NCI-H524 (cell line): Measurements from ENCODE around the gene UTP14C.
"Not testable (repeated sequence)": the region's sequence is repeated elsewhere in the genome, so short reads cannot be mapped to it uniquely, and the experiment has no call there.

Experiments used
- DNase-seq, 2 experiments: peaks; one replicate each; lab custom pipeline; 2025; lab: John Stamatoyannopoulos, UW

UTP14C gene

GRCh38 chr13:52002361-52002760, 22.1 kb upstream of the UTP14C start:
- no peak for DNase-seq

DNA sequence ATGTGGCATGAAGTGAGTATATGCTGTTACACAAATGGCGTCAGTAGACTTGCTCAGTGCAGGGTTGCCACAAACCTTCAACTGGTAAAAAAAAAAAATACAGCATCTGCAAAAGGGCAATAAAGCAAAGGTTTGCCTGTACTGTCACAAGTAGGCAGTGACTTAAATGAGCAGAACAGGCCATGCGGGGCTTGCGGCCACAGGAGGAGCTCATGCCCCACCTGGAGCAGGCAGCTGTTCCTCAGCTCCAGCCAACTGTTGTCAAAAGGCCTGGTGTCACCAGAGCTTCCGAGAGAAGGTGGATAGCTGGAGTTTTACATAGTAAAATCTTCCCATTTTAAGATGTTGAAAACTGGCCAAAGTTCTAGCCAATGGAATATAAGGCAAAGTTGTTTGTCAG, 20.9 kb upstream of the UTP14C start:
- peak; percentile 77 to 89 for DNase-seq

DNA sequence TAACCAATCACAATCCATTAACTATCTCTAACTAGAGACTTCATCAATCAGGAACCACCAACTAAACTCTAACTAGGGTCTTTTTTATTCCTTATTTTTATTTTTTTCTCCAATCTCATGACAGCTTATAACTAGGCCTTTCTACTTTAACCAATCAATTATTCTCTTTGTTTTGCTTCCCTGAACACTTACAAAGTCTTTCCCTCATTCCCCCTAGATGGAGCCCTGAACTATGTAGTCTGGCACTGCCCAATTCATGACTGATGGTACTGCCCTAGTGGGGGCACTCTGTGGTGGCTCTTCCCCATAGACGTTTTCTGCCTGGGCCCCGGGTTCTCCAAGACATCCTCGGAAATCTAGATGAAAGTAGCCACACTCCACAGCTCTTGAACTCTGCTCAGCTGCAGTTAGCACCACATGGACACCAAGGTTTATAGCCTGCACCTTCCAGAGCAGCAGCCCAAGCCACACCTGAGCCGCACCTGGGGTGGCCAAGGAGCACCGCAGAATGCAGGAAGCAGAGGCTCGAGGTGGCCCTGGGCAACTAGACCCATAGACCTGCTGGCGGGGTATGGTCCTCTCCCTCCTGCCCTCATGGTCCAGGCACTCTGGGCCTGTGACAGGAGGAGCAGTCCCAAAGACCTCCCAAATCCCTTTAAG, 19.9 kb upstream of the UTP14C start:
- DNase-seq: peak in 1 of 2 experiments; percentile 19

DNA sequence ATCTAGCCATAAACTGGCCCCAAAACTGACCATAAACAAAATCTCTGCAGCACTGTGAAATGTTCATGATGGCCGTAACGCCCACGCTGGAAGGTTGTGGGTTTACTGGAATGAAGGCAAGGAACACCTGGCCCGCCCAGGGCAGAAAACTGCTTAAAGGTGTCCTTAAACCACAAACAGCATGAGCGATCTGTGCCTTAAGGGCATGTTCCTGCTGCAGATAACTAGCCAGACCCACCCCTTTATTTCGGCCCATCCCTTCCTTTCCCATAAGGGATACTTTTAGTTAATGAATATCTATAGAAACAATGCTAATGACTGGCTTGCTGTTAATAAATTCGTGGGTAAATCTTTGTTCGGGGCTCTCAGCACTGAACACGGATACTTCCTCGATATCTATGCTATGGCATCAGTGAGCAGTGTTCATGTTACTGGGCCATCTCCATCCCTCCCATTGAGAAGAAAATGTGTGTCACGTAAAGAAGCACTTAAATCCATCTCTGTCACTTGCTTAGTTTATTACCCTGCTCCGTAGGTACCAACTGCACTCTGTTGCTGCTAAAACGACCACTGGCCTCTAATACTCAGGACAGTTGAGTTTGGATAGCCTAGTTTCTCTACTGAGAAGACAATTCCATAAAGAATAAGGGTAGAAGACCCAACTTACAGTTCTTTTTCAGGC, 18.5 kb upstream of the UTP14C start:
- no peak for DNase-seq

DNA sequence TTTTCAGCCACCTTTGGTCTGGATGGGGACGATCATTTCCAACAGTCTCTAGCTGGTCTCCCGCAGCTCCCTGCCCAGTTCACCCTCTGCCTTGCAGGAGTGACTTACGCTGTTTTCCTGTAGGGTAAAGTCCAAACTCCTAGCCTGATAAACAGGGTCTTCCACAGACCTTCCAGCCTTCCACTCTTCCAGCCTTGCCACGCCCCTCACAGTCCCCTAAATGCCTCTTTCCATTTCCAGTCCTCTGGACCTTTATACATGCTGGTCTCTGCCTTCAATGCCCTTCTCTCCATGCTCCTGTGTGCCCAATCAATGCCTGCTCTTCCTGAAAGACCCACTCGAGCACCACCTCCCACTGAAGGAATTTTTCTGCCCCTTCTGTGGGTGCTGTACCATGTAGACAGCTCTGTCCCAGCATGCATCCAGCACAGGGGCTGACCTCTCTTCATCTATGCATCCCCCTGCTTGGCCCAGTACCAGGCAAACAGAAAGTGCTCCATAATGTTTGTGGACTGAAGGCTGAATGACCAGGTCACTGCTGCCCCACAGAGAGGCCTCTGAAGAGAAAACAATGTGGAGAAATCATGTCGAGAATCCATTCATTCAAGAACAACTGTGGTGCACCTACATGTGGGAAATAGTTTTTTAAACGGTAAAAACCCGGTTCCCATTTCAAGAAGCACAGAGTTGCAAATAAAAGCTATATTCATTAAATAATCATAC, 17.8 kb upstream of the UTP14C start:
- DNase-seq: no peak

DNA sequence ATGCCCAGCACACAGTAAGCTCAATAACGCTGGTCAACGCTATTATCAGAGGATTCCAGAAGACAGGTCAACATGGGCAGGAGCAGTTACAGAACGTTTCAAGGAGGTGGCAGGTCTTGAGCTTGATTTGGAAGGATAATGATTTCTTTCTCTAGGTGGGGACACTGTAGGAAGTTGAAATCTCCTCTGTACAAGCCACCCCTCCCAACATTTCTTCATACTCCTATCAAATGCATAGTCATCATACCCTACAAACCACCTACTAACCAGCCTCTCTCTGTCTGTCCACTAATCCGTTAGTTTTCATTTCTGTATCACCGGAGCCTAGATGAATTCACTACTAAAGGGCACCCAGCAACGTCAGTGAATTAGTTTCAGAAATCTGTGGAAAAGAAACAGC, 14.5 kb upstream of the UTP14C start:
- DNase-seq: no peak

- DNase-seq: peak; percentile 23 to 41
Observed at GRCh38 chr13:52010890-52011631, 13.4 kb upstream of the UTP14C start, which contains the start of gene ATP7B. ATP7B (minus strand) TSS chr13:52011450; CDS start chr13:52011337, 113 bp downstream.

GRCh38 chr13:52011632-52012511, 12.6 kb upstream of the UTP14C start, which contains the start of gene ALG11:
ALG11 (plus strand) TSS chr13:52012398; CDS start chr13:52012419, 21 bp downstream.
- peak; percentile 95 to 98 for DNase-seq

GRCh38 chr13:52012512-52012836, 12.0 kb upstream of the UTP14C start:
- DNase-seq: no peak

DNA sequence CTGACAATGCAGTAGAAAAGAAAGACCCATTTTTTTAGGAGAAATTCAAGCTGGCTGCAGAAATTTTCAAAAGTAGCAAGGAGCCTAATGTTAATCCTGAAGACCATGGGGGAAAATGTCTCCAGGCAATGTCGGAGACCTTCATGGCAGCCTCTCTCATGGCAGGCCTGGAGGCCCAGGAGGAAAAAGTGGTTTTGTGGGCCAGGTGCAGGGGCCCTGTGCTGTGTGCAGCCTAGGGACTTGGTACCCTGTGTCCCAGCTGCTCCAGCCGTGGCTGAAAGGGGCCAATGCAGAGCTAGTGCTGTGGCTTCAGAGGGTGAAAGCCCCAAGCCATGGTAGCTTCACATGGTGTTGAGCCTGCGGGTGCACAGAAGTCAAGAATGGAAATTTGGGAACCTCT, 8.2 kb upstream of the UTP14C start:
- DNase-seq: no peak

DNA sequence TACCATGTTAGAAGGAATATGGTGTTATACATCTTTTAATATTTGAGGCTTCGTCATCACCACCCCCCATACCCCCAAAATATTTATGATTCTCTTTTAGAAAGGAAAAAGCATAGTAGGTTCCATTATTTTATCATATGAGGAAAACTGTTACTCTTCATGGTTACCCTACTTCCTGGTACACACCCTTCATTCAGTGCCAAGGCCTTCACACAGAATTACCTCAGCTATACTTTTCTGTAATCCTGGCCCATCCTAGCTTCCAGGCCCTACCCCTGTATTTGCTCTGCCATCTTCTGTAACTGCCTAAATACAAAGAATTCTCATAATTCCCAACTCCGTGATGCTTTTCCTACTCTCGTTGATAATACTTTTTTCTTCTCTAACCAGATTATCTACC, 4.3 kb upstream of the UTP14C start:
- no peak for DNase-seq

DNA sequence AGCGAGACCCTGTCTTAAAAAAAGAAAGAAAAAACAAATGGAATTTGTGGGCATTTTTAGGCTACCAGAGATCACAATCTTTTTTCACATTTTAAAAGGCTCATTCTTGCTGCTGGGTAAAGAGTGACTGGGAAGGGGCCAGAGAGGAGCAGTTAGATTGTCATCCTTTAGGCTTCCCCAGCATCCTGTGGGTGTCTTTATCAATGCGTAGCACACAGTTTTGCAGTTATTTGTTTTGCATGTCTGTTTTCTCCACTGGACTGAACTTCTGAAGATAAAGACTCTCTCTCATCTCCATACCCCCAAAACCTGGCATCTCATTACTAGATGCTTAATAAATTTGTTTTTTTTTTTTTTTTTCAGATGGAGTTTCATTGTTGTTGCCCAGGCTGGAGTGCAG, 2.1 kb upstream of the UTP14C start:
- DNase-seq: no peak

DNA sequence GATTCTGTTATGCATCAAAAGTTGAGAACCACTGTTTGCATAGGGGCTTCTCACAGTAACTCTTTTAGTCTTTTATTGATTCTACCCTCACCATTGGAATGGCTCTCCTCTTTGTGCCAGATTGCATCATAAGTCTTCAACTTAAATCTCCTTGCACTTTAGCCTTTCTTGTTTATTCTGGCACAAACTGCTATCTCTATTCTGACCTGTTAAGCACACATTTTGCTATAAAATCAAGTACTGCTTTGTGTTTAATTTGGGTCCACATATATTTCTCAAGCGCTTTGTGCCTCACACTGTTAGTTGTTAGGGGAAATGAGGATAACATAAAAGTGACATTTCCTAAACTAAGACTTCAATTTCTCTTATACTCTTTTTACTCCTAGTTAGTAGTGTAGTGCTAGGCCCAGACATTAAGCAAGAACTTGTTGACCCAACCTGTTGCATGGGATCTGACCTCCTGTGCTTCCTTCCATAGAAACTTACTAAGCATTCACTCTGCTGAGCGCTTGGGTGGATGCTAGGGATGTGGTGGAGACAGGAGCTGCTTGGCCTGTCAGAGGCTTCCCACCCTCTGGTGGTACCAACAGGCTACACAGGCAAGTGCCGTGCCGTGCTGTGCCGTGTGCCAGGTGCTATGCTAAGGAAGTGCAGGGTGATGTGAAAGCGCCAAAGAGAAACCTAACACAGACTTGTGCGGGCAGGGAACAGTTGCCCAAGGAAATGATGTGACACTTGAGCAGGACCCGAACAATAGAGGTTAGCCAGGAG, 1.2 kb downstream of the UTP14C start:
- DNase-seq: no peak

- DNase-seq: no peak
Observed at GRCh38 chr13:52026246-52026626, 1.7 kb downstream of the UTP14C start.

DNA sequence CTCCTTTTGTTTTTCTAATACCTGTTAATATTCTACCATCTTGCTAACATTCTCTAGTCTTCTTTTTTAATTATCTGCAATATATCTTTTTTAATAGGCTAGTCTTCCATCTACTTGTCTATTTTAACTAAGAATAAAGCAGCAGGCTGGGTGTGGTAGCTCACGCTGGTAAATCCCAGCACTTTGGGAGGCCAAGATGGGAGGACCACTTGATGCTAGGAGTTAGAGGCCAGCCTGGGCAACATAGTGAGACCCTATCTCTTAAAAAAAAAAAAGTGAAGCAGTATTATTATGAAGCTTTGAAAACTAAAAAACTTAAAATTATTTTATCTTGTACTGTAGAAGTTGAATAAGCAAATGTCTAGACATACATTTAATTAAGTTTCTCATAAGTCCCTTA, 3.3 kb downstream of the UTP14C start:
- DNase-seq: no peak

GRCh38 chr13:52029569-52029968, 5.1 kb downstream of the UTP14C start:
- no peak for DNase-seq

DNA sequence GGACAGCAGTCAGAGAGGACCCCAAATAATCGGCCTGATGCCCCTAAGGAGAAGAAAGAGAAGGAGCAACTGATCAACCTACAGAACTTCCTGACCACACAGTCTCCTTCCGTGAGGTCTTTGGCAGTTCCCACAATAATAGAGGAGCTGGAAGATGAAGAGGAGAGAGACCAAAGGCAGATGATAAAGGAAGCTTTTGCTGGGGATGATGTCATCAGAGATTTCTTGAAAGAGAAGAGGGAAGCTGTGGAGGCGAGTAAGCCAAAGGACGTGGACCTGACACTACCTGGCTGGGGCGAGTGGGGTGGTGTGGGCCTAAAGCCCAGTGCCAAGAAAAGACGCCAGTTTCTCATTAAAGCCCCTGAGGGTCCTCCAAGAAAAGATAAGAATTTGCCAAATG, 5.9 kb downstream of the UTP14C start:
- DNase-seq: not testable (repeated sequence)

DNA sequence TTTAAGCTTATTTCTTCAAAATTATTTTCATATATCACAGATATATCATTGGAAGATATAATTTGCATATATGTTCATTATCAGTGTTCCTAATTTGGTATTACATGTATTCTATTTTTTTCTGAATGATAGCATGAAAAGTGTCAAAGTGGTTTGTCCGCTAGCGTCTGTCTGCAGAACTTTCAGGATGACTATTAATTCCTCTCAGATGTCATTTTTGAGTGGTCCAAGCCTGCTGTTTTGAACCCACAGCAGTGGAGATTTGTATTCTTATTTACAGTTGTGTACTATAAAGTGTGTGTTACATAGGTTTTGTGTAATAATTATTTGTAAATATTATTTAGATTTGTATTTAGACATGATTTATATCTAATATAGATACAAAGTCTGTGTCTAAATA, 8.5 kb downstream of the UTP14C start:
- no peak for DNase-seq

DNA sequence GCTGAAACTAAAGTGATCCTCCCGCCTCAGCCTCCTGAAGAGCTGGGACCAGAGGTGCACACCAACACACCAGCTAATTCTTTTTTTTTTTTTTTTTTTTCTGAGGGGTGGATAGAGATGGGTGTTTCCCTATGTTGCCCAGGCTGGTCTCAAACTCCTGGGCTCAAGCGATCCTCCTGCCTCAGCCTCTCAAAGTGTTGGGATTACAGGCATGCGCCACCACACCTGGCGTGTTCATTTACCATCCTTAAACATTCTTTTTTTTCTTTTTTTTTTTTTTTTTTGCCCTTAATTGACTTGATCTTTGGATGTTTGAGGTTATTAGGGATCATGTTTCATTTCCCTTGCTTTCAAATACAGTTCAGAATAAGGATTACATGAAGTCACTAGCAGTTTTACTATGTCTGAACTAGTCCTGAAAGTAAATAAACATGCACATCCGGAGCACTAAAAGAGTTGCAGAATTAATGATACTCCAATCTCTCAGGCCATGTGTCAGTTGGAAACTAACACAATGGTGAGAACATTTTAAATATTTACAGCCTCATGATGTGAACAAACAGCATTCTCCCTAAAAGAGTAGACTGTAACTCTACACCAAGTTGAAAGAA, 10.2 kb downstream of the UTP14C start:
- DNase-seq: no peak

GRCh38 chr13:52036037-52036436, 11.5 kb downstream of the UTP14C start:
- no peak for DNase-seq
